ENCODE measurements around the gene RNASE8. TPM values are rescaled to one million over a fixed set of nuclear protein-coding genes. Genes with fewer than 3 reads are reported as not detected.
A peak's percentile ranks its signal among the peaks of the same experiment; 100 is the strongest.
"Not testable (repeated sequence)": the region's sequence is repeated elsewhere in the genome, so short reads cannot be mapped to it uniquely, and the experiment has no call there.

RNASE8 gene
- total RNA-seq, 1 donor from 2014 or later = not detected

DNA sequence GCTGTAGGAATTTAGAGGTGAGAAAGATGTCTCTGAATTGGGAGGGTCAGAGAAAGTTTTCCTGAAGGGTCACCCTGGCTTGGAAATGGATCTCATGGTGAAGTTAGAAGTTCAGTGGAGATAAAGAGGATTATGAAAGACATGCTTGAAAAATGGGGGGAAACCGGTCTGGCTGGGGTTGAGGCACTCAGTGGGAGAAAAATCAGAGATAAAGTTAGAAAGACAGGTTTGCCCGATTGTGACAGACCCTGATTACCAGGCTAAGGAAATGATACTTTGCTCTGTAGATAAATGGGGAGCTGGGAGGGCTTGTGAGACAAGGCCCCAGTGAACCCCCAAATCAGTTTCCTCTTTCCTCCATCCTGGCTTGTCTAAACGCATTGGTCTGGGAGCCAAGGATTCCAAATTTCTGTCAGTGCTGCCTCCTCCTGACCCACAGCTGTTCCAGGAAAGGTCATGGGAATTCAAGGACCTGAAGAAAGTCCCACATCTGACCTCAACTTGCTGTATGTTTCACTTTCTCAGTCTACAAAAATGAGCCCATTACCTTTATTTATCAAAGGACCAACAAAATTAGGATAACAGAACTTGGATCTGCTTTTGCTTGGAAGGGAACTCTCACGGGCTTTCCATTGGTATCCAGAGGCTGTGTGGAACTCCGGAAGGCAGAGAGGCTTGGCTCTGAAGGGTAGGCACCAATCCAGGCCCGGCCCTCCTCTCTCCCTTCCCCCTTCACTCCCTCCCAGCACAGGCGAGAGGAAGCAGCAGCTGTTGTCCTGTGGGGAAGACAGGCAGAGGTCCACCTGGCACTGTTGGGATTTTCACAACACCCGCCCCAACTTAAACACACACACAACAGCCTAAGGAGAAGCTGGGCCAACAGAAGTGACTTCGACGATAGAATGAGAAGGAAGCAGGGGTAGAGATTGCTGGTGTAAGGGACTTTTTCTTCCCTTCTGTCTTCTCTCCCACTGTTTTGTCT, 18.9 kb upstream of the RNASE8 start:
- no peak overlapping the region for H3K4me3 ChIP-seq
- no peaks in the 10 kb centered on the region for H3K36me3 ChIP-seq
- Mint-ChIP-seq H3K27me3 (ENCODE audit: insufficient read depth, low read depth) (peaks cover 13% of the 10 kb centered on the region), H3K4me1 (peaks cover 17% of the 10 kb centered on the region), H3K4me3 (no peak overlapping the region), H3K9me3 (no peaks in the 10 kb centered on the region), H3K36me3 (no peaks in the 10 kb centered on the region), H3K27ac (no peak overlapping the region)
- no peaks in the 10 kb centered on the region for H3K27me3 ChIP-seq
- no peak overlapping the region for H3K9ac ChIP-seq
- H3K79me2 ChIP-seq (ENCODE audit: low read depth) = no peaks in the 10 kb centered on the region
- H3K27ac ChIP-seq = no peak overlapping the region
- no peak for TF ChIP-seq EZH2phosphoT487 (IDR thresholded peaks at IDR 0.05)
- no peak for TF ChIP-seq EZH2 (IDR thresholded peaks at IDR 0.05)
- TF ChIP-seq, protein P1, sequence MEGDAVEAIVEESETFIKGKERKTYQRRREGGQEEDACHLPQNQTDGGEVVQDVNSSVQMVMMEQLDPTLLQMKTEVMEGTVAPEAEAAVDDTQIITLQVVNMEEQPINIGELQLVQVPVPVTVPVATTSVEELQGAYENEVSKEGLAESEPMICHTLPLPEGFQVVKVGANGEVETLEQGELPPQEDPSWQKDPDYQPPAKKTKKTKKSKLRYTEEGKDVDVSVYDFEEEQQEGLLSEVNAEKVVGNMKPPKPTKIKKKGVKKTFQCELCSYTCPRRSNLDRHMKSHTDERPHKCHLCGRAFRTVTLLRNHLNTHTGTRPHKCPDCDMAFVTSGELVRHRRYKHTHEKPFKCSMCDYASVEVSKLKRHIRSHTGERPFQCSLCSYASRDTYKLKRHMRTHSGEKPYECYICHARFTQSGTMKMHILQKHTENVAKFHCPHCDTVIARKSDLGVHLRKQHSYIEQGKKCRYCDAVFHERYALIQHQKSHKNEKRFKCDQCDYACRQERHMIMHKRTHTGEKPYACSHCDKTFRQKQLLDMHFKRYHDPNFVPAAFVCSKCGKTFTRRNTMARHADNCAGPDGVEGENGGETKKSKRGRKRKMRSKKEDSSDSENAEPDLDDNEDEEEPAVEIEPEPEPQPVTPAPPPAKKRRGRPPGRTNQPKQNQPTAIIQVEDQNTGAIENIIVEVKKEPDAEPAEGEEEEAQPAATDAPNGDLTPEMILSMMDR (IDR thresholded peaks at IDR 0.05) = no peak
- no peaks in the 10 kb centered on the region for H3K9me3 ChIP-seq (ENCODE audit: low read depth)
- H4K20me1 ChIP-seq (ENCODE audit: low read depth) = no peaks in the 10 kb centered on the region
- no peaks in the 10 kb centered on the region for H3F3A ChIP-seq (ENCODE audit: low read depth)
- peak overlapping the region; percentile 29 for H3K4me2 ChIP-seq
- peak overlapping the region; percentile 46 for H2AFZ ChIP-seq (replicated peaks)
- H3K4me1 ChIP-seq = peaks cover 11% of the 10 kb centered on the region
- DNase-seq (ENCODE audit: low spot score) = no peak

GRCh38 chr14:21039585-21040369, 17.8 kb upstream of the RNASE8 start:
- H2AFZ ChIP-seq (replicated peaks) = peak overlapping the region; percentile 46

DNA sequence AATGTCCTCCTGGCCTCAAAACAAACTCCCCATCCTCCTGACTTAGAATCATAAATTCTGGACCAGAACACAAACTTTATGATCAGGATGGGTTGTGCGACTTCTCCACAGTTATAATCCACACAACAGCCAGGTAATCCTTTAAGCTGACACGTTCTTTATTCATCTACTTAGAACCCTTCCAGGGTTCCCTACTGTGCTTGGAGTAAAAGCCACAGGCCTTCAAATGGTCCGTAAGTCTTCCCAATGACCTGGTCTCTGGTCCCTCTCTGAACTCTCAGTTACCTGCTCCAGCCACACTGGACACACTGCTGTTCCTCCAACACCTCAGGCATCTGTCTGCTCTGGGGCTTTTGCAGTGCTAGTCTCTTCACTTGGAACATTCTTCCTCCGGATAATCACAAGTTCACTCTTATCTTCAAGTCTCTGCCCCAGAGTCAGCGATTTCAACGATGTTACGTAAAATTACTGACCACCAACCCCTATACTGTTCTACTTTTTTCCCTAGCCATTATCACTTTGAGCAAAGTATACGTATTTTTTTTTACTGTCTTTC, 17.2 kb upstream of the RNASE8 start:
- H3K9me3 ChIP-seq (ENCODE audit: low read depth) = no peaks in the 10 kb centered on the region
- H3F3A ChIP-seq (ENCODE audit: low read depth) = no peaks in the 10 kb centered on the region
- TF ChIP-seq, protein P1 (IDR thresholded peaks at IDR 0.05) = no peak
- TF ChIP-seq EZH2 (IDR thresholded peaks at IDR 0.05) (no peak), EZH2phosphoT487 (IDR thresholded peaks at IDR 0.05) (no peak)
- H3K4me1 ChIP-seq = peaks cover 11% of the 10 kb centered on the region
- no peak overlapping the region for H3K4me3 ChIP-seq
- peaks cover 11% of the 10 kb centered on the region for H3K27me3 Mint-ChIP-seq (ENCODE audit: insufficient read depth, low read depth)
- peaks cover 10% of the 10 kb centered on the region for H3K27me3 ChIP-seq
- H3K9ac ChIP-seq = no peak overlapping the region
- H3K4me3 Mint-ChIP-seq = no peak overlapping the region
- H3K4me2 ChIP-seq = no peak overlapping the region
- H2AFZ ChIP-seq (replicated peaks) = no peak overlapping the region
- peaks cover 14% of the 10 kb centered on the region for H3K4me1 Mint-ChIP-seq
- no peaks in the 10 kb centered on the region for H3K36me3 Mint-ChIP-seq
- DNase-seq (ENCODE audit: low spot score) = no peak
- no peaks in the 10 kb centered on the region for H3K79me2 ChIP-seq (ENCODE audit: low read depth)
- H4K20me1 ChIP-seq (ENCODE audit: low read depth) = no peaks in the 10 kb centered on the region
- no peaks in the 10 kb centered on the region for H3K9me3 Mint-ChIP-seq
- no peak overlapping the region for H3K27ac Mint-ChIP-seq
- H3K27ac ChIP-seq = no peak overlapping the region
- H3K36me3 ChIP-seq = no peaks in the 10 kb centered on the region

More at GRCh38 chr14:21039585-21040369, 17.8 kb upstream of the RNASE8 start:
- H3K27me3 ChIP-seq = peaks cover 7% of the 10 kb centered on the region
- TF ChIP-seq, protein P1 (IDR thresholded peaks at IDR 0.05) = peak; percentile 54
- TF ChIP-seq EZH2phosphoT487 (IDR thresholded peaks at IDR 0.05) = no peak
- Mint-ChIP-seq H3K4me3 (no peak overlapping the region), H3K4me1 (peaks cover 17% of the 10 kb centered on the region), H3K36me3 (no peaks in the 10 kb centered on the region), H3K9me3 (no peaks in the 10 kb centered on the region), H3K27me3 (ENCODE audit: insufficient read depth, low read depth) (peaks cover 13% of the 10 kb centered on the region), H3K27ac (no peak overlapping the region)
- H3K4me2 ChIP-seq = no peak overlapping the region
- no peak overlapping the region for H3K4me3 ChIP-seq
- H3K36me3 ChIP-seq = no peaks in the 10 kb centered on the region
- H3K4me1 ChIP-seq = peaks cover 11% of the 10 kb centered on the region
- DNase-seq (ENCODE audit: low spot score) = peak; percentile 65
- H3K9me3 ChIP-seq (ENCODE audit: low read depth) = no peaks in the 10 kb centered on the region
- no peaks in the 10 kb centered on the region for H3F3A ChIP-seq (ENCODE audit: low read depth)
- H3K9ac ChIP-seq = no peak overlapping the region
- H4K20me1 ChIP-seq (ENCODE audit: low read depth) = no peaks in the 10 kb centered on the region
- H3K79me2 ChIP-seq (ENCODE audit: low read depth) = no peaks in the 10 kb centered on the region
- no peak overlapping the region for H3K27ac ChIP-seq

GRCh38 chr14:21040941-21041340, 16.7 kb upstream of the RNASE8 start:
- not testable (repeated sequence) for H3F3A ChIP-seq (ENCODE audit: low read depth); H3K9ac ChIP-seq; H3K9me3 ChIP-seq (ENCODE audit: low read depth); H3K4me2 ChIP-seq; DNase-seq (ENCODE audit: low spot score); H3K27ac Mint-ChIP-seq; H3K36me3 ChIP-seq; H3K4me3 ChIP-seq; H3K27ac ChIP-seq; H3K9me3 Mint-ChIP-seq; H4K20me1 ChIP-seq (ENCODE audit: low read depth); H3K36me3 Mint-ChIP-seq; H3K4me3 Mint-ChIP-seq; H2AFZ ChIP-seq (replicated peaks); H3K79me2 ChIP-seq (ENCODE audit: low read depth)
- Histone ChIP-seq H3K27me3 (peaks cover 10% of the 10 kb centered on the region), H3K4me1 (peaks cover 11% of the 10 kb centered on the region)
- Mint-ChIP-seq H3K27me3 (ENCODE audit: insufficient read depth, low read depth) (peaks cover 10% of the 10 kb centered on the region), H3K4me1 (peaks cover 14% of the 10 kb centered on the region)

Data from neural progenitor cell (in vitro differentiated cells).